GM20431 (cell line): ENCODE measurements around the gene C2orf78.

Source experiments
- in situ Hi-C: fragments of 300-500 bp; cut with MseI, MboI; formaldehyde crosslinking; loops from one replicate; pipeline ENCODE4 v1.15.0; 2020; ENCODE audit warnings: low sequenced_read_pairs; ENCODE audit not compliant: unreplicated experiment

The C2orf78 gene

GRCh38 chr2:73836141-73836943 is 52.4 kb downstream of the C2orf78 start:
- in situ Hi-C loops = no loop called here

GRCh38 chr2:73837847-73838585 is 54.0 kb downstream of the C2orf78 start:
- in situ Hi-C loops = no loop called here

GRCh38 chr2:73838889-73839534 is 55.0 kb downstream of the C2orf78 start:
- in situ Hi-C loops = no loop called here

- in situ Hi-C loops = no loop called here
Observed at GRCh38 chr2:73839653-73840411, 55.8 kb downstream of the C2orf78 start.

- in situ Hi-C loops = no loop called here
Observed at GRCh38 chr2:73841912-73842738, 58.1 kb downstream of the C2orf78 start.

GRCh38 chr2:73842739-73843019 is 58.7 kb downstream of the C2orf78 start:
- in situ Hi-C loops = no loop called here

GRCh38 chr2:73844087-73844486 is 60.1 kb downstream of the C2orf78 start:
- in situ Hi-C loops = no loop called here

- in situ Hi-C loops = no loop called here
Observed at GRCh38 chr2:73850009-73850408, 66.0 kb downstream of the C2orf78 start.

GRCh38 chr2:73851274-73851673 is 67.3 kb downstream of the C2orf78 start:
- in situ Hi-C loops = no loop called here

- in situ Hi-C loops = no loop called here
Observed at GRCh38 chr2:73852020-73852419, 68.0 kb downstream of the C2orf78 start.

- in situ Hi-C loops = no loop called here
Observed at GRCh38 chr2:73855526-73855925, 71.5 kb downstream of the C2orf78 start.

GRCh38 chr2:73856214-73856613 is 72.2 kb downstream of the C2orf78 start:
- in situ Hi-C loops = no loop called here

GRCh38 chr2:73859721-73860586 is 76.0 kb downstream of the C2orf78 start:
- in situ Hi-C loops = no loop called here

GRCh38 chr2:73862987-73863386 is 79.0 kb downstream of the C2orf78 start:
- in situ Hi-C loops = no loop called here
